Measurements from ENCODE around the gene COL4A1. TPM values are rescaled to one million over a fixed set of nuclear protein-coding genes. Genes with fewer than 3 reads are reported as not detected.

The COL4A1 gene
- total RNA-seq, 1 donor from 2014 or later, result 0.44 TPM

DNA sequence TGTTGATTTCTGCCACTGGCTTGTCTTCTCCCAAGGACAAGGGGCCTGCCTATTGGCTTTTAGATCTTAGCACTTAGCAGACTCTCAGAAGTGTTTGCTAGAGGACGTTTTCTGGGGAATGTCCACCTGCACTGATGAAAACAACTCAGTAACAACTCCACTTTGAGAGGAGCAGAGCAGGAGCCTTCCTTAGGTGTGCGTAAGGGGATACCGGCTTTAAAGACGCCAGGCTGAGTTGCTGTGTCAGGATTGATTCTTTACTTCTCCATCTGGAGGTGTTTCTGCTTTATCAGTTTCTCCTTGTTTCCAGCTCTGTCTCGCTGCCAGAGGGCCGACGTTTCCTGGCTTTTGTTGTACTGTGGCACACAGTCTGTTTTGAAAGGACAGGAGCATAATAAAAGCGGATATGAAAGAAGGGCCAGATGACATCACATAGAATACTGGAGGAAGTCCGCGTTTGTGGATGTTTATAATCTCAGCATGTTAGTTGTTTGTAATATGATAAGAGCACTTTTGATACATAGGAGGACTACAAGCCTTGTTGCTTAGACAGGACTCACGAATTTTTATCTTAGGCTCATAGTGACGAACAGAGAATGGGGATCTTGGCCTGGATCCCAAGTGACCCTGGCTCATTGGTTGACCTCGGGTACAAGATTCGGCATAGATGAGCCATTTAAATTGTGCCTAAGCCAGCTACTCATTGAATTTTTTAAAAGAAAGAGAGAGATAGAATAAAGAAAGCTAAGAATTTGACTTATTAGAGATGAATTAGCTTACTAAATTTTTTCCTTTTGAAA is 34.7 kb upstream of the COL4A1 start:
- intact Hi-C loops (cut with micrococcal nuclease), result no loop called here

DNA sequence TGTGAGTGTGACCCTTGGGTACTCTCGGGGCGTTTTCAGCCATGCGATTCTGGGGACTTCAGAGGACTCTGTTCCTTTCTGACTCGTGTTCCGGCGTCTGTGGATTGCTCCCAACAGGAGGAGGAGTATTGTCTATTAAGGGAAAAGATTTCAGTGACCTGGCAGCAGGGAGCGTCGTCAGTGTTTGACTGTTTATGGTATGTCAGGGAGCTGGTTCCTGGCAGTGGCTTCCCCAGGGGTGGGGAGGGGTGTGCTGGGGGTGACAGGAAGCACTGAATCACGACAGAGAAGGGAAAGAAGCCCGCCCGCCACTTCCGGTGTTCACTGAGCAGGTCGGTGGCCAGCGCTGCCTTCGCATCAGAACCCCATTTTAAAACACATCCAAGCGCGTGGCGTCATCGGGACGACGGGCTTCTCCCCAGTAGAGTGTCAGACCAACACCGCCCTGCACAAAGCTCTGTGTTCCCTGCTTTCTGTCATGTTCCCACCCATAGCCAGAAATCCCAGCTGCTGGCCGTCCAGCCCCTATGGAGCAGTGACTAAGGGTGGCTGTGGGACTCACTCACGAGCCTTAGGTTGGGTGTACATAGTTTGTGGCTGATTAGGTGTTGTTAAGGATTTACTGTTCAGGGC is 34.0 kb upstream of the COL4A1 start:
- intact Hi-C loops (cut with micrococcal nuclease), result no loop called here

DNA sequence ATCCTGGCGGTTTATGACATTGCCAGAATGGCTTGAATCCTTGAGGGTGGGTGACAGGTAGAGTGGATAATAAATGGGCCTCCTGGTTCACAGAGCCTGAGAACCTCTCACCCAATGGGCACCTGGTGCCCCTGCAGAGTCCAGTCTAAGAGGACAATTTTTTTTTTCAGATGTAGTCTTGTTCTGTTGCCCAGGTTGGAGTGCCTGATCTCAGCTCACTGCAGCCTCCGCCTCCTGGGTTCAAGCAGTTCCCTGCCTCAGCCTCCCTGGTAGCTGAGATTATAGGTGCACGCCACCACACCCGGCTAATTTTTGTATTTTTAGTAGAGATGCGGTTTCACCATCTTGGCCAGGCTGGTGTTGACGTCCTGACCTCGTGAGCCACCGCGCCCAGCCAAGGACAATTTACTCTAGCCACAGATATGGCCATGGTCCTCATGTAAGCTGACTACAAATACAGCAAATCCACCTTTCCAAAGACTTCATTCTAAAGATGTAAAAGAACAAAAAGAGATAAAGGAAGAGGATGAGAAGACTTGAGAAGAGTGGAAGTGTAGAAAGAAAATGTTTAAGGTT is 33.1 kb upstream of the COL4A1 start:
- intact Hi-C loops (cut with micrococcal nuclease), result no loop called here

DNA sequence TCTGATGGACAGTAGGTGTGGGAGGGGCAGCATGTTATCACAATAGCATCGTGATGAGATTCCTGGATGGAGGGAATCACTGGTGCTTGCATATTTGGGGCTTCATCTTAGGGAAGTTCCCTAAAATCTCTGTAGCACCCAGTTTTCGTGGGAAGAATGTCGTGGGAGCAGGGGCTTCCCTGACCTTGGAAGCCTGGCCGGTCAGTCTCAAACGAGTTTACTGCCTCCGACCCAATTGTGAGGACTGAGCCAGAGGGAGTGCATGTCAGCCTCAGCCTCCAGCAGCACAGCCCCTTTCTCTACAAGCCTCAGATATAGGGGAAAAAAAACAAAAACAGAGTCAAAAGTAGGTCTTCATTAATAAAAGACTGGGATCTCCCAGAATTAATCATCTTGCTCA is 32.3 kb upstream of the COL4A1 start:
- intact Hi-C loops (cut with micrococcal nuclease), result no loop called here

DNA sequence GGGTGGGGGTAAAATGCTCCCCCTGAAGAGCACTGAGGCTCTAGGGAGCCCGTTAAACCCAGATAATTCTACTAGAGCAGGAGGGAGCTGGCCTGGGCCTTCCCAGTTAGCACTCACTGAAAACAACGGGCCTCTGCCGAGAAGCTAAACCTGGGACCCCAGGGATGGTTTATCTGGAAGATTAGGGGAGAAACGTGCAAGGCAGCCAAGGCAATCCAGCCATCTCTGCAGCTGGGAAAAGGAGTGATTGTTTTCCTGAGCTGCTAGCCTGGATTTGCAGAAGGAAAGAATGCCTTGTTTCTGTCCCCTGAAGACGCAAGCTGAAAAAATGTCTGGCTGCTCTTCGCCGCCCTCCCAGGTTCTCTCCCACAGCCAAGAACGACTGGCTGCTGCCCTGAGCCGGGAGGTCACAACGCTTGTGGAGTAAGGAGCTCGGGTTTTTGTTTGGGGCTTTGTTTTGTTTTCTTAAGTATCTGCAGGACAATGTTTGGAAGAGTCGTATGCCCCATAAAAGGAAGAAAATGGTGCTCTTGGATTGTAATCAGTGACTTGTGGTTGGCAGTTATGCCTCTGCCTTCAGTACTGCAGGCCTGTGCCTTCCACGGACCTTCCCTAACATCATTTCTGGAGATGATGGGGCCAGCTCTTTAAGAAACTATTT is 31.6 kb upstream of the COL4A1 start:
- intact Hi-C loops (cut with micrococcal nuclease), result no loop called here

DNA sequence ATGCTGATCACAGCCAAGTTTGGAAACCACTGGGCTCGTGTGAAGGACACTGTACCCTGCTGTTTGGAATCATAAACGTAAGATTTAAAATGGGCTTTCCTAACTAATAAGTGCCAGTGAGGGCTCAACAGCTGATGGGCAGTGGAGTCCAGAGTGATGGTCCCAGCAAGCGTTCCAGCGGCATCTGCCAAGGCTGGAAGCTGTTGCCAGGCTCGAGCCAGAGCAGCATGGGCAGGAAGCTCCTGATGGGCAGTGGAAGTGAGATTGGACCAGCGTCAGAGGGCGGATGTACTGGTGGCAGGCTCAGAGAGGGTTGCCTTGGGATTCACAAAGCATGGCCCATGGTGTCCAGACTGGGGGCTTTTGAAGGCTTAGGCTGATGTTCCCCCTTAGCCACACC is 30.3 kb upstream of the COL4A1 start:
- intact Hi-C loops (cut with micrococcal nuclease), result no loop called here

DNA sequence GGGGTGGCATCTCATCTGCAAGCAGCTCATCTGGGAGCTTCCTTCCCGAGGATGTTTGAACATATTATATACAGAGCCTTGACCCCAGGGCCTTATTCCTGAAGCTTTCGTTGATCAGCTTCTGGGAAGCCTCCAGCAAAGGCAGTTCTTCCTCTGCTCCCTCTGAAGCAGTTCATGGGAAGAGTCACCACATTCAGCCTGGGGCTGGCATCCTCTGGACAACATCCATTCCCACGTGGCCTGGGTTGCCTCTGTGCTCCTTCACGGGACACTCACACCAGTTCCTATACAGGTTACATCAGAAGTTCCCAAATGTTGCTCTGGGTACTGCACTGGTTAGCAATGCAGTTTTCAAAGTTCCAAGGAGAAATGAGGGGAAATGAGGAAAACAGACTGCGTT is 29.7 kb upstream of the COL4A1 start:
- intact Hi-C loops (cut with micrococcal nuclease), result no loop called here

DNA sequence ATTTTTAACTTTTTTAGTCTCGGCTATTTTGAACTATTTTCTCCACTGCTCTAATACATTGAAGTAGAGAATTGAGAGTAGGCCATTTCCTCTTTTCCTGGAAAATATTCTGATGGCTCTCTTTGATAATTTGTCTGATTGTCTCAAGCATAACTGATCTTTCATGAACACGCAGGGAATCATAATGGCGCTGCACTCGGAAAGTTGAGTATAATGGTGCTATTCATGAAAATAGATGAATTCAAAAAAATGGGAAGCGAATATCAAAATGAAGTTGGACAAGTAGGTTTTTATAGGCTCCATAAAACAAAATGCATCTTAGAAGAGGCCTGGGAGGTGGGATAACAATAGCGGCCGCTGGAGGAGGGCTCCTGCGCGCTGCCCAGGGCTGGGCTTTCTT is 29.2 kb upstream of the COL4A1 start:
- intact Hi-C loops (cut with micrococcal nuclease), result no loop called here

DNA sequence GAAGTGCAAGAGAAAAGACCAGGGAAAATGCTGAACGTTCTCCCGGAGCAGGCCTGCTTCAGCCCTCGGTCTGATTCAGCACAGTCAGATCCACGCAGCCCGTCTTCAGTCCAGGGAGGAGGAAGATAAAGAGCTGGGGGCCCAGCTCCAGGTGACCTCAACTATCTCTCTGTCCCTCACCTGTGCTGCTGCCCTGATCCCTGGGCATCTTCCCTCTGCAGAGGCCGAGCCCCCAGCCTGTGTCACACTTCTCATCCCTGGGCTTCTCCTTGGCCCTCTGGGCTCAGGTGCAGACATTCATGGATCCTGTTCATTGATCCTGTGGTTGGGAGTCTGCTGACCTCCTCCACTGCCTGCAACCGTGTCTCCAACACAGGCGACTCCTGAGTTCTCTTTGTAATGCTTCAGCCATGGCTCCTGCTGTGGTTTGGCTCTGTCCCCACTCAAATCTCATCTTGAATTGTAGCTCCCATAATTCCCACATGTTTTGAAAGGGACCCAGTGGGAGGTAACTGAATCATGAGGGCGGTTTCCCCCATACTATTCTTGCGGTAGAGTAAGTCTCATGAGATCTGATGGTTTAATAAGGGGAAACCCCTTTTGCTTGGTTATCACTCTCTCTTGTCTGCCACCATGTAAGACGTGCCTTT is 28.0 kb upstream of the COL4A1 start:
- intact Hi-C loops (cut with micrococcal nuclease), result no loop called here

DNA sequence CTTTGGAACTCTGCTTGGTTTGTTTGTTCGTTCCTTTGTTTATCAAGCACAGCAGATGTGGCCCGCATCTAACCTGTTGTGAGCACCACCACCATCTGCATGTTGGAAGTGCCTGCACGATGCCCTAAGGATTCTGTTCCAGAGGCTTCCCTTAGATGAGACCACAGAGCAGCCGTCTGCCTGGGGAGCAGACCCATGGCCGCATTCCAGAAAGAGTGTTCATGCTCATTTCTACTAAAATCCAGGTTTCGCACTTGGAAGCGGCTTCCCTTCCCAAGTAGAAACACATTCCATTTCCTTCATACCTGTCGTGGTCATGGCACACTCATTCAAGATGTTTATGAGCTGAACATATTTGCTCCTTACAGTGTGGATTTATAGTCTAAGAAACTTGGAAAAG is 27.3 kb upstream of the COL4A1 start:
- intact Hi-C loops (cut with micrococcal nuclease), result no loop called here

DNA sequence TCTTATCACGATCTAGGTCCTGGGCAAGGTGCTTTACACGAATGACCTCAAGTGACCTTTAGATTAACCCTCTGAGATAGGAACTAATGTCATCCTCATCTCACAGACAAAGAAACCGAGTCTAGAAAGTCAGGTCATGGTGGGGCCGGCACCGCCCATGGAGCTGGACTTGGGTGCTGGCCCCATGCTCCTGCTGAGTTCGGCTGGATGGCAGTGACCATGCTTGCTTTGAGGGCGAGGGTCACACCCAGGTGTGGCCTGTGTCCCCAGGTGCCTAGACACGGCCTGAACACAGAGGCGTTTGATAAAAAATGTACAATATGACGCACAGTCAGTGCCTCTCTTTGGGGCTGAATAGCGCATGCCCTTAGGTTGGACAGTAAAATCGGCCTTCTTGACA is 26.9 kb upstream of the COL4A1 start:
- intact Hi-C loops (cut with micrococcal nuclease), result no loop called here

DNA sequence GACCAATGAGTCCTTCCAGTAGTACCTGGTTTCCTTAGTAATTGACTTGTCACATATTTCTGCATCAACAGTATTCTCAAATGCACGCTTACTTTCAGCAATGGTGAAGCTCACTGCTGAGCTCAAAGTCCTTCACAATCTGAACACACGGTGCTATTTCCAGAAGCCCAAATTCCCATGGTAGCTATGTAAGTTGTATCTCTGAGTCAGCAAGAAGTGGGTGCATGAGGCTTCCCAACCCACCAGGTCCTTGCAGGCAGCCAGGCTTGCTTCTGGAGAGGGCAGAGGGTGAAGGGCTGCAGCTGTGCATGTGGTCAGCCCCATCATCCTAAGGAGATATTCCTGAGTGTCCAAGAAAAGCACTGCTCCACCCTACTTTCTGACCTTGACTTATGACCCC is 25.8 kb upstream of the COL4A1 start:
- intact Hi-C loops (cut with micrococcal nuclease), result no loop called here

DNA sequence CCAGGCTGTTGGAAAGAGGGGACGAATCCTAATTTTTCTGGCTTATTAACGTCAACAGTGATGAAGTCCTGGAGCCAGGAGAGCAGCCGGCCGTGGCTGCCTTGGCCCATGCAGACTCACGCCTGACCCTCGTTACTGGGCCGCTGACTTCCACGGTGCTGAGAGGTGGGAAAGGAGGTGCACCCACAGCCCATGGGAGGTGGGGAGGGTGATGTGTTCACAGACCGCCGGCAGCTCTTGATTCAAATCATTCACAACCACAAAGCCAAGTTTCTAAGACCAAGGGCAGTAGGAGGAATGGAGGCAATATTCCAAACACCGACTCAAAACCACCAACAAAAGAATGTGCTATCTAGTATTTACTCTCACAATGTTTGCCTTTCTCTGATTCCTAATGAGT is 24.4 kb upstream of the COL4A1 start:
- intact Hi-C loops (cut with micrococcal nuclease), result no loop called here

DNA sequence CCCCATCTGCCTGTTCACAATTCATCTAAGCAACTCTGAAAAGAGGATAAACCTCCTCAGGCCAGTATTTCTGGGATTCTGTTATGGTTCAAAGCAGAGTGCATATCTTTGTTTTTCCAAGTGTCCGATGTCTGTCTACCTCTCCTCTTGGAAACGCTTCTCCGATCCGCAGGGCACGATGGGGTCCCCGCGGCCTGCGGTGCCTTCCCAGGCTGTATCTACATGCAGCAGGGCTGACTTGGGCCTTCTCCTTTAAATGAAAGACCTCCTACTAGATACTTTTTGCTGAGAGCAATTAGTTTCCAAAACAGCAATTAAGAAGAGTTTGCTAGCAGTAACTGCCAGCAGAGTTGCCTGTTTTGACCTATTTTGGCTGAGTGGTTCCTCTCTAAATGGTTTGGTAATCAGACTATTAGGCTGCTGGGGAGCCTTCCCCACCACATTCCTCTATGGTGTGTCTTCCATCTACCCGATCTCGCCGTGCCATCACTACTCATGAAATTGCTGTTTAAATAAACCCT is 23.6 kb upstream of the COL4A1 start:
- intact Hi-C loops (cut with micrococcal nuclease), result no loop called here

DNA sequence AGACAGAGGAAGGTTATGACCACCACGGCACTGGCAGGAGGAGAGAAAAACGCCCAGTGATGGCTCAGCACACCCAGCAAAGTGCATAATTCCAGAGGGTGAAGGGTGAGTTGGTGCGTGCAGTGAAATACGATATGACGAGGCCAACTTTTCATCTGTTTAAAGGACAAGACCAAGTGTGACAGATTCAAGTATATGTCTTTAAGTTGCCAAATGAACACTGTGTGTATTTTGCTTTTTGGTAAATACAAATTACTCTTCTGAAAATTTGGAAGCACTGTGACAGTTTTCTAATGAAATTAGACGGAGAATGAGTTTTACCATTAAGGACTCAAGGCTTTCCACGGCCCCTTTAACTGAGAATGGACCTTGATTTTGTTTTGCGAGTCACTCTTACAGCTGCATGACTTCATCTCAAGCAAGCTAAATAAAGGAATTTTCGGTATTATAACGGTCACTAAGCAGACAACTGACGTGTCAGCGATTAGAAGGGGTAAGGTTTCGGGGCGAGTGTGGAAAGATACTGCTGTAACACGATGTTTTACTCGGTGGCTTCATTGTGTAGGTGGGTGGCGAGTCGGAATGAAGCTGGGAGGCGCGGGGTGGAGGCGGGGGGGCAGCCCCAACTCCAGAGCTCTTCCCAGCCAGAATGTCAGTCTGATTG is 23.0 kb upstream of the COL4A1 start:
- intact Hi-C loops (cut with micrococcal nuclease), result no loop called here

DNA sequence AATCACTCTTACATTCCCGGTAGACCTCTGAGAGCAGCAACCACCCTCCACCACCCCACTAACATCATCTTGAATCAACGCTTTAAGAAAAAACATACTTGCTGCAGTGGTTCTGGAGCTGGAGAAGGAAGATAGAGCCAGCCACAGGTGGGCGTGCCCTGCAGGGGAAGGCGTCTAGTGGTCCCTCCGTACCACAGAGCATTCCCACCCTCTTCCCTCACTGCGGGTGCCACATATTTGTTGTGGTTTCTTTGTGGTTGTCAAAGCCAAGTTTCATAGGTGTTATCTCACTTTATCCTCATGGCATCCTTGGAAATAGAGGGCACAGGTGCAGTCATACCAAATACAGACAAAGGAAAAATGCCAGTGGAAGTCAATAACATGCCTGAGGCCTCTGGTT is 22.3 kb upstream of the COL4A1 start:
- intact Hi-C loops (cut with micrococcal nuclease), result no loop called here

DNA sequence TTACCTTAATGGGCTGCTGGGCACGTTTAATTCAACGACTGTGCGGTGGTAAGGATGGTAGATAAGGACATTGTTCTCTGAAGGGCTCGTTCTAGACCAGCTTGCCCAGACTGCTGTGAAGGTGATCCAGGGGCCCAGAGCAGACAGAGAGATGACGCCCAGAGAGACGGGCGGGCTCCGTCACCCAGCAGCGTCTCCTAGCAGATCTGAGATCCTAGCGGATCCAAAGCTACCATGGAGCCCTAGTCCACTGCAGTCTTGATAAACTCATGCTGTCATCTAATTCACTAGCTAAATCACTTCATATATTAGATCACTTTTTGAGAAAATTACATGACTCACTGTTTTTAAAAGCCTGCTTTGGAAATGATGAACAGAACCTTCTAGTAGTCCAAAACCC is 21.6 kb upstream of the COL4A1 start:
- intact Hi-C loops (cut with micrococcal nuclease), result no loop called here

DNA sequence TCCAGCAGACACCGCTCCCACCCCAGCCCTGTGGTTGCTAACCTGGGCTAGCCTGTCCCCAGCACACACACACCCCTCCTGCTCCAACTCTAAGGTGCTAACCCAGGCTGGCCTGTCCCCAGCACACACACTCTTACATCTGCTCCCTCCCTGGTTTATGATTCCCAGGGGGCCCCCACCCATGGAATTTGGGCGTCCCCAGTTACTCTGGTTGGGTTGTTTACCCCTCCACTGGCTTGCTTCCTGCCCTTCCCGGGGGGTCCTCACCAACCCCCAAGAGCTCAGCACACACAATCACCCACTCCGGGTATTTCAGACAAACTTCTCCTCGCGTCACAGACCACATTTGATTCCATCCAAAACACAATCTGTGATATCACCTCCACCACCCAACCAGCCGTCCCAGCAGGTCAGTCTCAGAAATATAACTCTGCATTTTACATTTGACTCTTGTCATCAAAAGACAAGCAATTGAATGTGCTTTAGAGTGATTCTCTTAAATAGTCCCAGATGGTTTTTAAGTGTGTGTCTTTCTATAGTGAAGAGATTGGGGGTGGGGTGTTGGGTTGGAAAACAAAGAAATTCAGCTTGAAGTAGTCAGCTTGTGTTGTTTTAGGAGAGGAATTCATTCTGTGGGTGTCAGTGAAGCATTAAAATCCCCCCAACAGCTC is 20.2 kb upstream of the COL4A1 start:
- intact Hi-C loops (cut with micrococcal nuclease), result no loop called here

DNA sequence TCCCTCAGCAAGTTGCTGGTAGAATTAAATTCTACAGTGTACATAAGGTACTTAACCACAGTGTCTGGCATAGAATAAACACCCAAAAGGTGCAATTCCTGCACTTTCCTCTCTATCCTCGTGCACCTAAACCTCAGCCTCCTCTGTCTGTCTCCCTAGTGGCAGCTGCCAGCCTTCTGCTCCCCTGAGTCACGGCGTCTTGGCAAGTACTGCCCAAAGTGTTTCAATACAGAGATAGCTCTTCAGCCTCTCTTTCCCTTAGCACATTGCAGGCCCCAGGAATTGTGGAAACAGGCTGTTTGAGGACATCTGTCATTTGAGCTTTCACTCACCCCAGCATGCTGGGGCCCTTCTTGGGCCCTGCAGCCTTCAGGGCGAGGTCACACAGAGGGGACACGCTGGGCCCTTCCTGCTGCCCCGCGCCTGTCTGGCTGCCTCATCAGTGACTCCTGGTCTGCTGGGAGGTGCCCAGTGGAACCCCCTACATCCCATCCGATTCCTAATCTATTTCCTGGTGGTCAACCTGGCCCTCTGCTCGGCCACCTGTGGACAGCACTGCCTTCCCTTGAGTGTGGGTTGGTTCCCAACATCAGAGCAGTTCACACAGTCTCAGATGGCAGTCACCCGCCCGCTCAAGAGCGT is 19.4 kb upstream of the COL4A1 start:
- intact Hi-C loops (cut with micrococcal nuclease), result no loop called here
